Measurements from ENCODE around the gene TBKBP1.
A peak's percentile ranks its signal among the peaks of the same experiment; 100 is the strongest.

The TBKBP1 gene, protein sequence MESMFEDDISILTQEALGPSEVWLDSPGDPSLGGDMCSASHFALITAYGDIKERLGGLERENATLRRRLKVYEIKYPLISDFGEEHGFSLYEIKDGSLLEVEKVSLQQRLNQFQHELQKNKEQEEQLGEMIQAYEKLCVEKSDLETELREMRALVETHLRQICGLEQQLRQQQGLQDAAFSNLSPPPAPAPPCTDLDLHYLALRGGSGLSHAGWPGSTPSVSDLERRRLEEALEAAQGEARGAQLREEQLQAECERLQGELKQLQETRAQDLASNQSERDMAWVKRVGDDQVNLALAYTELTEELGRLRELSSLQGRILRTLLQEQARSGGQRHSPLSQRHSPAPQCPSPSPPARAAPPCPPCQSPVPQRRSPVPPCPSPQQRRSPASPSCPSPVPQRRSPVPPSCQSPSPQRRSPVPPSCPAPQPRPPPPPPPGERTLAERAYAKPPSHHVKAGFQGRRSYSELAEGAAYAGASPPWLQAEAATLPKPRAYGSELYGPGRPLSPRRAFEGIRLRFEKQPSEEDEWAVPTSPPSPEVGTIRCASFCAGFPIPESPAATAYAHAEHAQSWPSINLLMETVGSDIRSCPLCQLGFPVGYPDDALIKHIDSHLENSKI

DNA sequence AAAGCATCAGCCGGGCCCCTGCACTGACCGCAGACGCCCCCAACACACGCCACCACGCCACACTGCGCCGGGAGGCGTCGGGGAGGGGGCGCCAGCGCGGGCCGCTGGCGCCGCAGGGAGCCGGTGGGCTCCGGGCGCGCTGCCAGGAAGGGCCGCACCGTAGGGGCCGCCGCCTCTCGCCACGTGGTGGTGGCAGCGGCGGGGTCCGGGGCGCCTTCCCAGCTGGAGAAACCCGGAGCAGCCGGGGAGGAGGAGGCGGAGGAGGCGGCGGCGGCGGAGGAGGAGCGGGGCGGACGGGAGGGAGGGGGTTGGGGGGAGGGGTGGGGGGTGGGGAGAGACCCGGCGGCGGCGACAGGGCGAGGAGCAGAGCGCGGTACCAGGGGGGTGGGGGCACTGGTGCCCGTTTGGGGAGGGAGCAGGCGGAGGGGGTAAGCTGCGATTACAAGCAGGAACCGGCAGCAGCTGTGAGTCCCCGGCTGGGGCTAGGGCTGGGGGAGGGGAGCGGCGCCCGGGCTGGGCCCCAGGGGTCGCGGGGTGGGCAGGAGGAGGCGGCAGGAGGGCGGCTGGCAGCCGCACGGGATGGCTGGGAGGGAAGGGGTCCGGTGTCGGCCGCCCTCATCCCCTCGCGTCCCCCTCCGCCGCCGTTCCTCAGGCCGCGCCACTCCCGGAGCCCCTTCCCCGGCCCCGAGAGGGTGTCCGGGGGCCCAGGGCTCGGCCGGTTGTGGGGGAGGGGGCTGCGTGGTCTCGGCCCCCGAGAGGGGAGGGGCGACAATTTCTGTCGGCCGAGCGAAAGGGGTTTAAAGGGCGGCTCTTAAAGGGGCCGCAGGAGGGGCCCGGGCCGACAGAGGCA, at the start of gene TBKBP1:
Gene TBKBP1, plus strand, starts transcription at position 431 of the 850 bp plus-strand sequence. CDS start 1,952 bp downstream, outside the sequence.
- DNase-seq, result peak; percentile 76

- DNase-seq, result no peak
Measured at GRCh38 chr17:47644324-47644723, 49.6 kb upstream of the TBKBP1 start.

GRCh38 chr17:47649153-47649971, 44.6 kb upstream of the TBKBP1 start, which contains the start of gene KPNB1:
Gene KPNB1 (plus strand): TSS chr17:47649919. CDS start chr17:47650245, 326 bp downstream.
- DNase-seq, result peak; percentile 100

DNA sequence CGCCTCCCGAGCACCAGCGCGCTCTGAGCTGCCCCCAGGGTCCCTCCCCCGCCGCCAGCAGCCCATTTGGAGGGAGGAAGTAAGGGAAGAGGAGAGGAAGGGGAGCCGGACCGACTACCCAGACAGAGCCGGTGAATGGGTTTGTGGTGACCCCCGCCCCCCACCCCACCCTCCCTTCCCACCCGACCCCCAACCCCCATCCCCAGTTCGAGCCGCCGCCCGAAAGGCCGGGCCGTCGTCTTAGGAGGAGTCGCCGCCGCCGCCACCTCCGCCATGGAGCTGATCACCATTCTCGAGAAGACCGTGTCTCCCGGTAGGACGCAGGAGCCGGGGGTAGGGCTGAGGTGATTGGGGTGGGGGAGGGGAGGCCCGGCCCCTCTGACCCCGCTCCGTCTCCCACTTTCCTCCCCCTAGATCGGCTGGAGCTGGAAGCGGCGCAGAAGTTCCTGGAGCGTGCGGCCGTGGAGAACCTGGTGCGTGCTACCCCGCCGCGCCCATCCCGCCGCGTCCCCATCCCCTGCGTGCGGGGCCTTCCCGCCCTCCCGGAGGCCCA, 43.9 kb upstream of the TBKBP1 start:
- no peak for DNase-seq

DNA sequence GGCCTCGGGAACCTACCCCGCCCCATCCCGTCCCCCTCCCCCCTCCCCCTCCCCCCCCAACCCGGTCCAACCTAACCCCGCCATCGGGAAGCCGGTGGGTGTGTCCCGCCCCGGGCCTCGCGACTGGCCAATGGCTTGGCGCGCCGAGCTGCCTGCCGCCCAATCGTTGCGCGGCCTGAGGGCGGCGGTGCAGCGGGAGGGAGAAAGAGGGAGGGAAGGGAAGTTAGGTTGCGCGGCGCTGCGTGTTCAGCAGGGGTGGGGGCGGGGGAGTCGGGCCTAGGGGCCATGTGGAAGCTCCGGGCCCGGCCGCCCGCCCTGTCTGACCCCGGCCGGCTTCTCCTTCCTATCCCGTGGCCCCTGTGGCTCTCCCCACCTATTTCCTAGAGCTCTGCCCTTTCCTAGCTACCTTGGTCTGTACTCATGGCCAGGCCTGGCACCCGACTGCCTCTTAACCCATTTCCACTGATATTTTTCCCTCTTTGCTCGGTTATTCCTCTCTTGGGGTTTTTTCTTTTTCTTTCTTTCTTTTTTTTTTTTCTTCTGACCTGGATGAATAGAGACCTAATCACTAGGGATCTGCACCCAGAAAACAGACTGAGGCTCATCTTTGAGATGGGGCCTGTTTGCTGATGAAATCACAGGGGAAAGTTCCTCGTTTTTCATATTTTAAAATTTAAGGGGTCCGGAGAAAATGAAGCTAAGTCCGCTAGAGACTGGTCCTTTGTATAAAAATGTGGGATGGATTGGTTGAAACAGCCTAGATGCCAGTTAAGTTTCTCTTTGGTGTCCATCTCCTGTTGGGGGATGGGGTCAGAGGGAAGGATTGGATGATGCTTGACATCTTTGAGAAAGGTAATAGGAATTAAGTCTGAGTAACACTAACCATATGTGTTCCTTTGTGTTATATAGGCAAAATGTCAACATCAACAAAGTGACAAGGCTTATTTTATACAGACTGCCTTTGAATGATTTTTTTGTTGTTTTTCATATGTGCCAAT, 43.1 kb upstream of the TBKBP1 start:
- DNase-seq, result peak; percentile 97

GRCh38 chr17:47651704-47652103, 42.3 kb upstream of the TBKBP1 start:
- no peak for DNase-seq

DNA sequence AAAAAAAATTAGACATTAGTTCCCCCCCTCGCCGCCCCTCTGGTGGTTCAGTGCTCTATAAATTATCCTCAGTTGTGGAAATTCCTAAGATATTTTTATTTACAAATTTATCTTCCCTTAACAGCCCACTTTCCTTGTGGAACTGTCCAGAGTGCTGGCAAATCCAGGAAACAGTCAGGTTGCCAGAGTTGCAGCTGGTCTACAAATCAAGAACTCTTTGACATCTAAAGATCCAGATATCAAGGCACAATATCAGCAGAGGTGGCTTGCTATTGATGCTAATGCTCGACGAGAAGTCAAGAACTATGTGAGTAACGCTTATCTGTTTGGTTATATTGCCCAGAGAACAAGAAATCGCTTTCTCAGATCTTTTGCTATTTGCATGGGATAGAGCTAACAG, 41.4 kb upstream of the TBKBP1 start:
- DNase-seq, result no peak

DNA sequence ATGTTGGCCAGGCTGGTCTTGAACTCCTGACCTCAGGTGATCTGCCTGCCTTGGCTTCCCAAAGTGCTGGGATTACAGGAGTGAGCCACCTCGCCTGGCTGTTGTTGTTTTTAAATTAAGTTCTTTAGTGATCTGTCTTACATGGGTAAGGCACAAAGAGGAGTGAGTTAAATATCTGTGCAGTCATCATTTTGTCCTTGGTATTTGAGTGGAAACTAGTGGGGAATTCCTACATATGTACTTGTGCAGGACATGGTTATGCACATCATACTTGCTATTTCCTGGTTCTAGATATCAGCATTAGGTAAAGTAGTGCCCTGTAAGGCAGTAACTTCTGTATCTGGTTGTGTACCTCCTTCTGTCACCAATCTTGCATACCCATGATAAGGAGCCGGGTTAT, 40.5 kb upstream of the TBKBP1 start:
- no peak for DNase-seq

GRCh38 chr17:47654991-47655390, 39.0 kb upstream of the TBKBP1 start:
- no peak for DNase-seq

- no peak for DNase-seq
Measured at GRCh38 chr17:47660064-47660492, 33.9 kb upstream of the TBKBP1 start.

GRCh38 chr17:47663912-47664623, 29.9 kb upstream of the TBKBP1 start:
- peak; percentile 29 for DNase-seq

DNA sequence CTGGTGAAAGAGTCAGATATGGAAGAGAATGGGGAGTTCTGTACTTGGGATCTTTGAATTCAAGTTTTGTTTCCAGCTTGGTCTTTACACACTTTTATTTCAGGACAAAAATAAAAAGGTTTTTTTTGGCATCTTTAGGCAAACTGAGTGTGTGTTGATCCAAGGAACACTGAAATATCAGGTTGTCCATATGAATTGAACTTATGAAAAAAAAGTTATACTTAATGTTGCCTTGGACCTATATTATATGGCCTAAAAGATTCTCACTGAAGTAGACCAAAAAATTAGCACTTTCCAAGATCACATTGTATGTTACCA, 29.4 kb upstream of the TBKBP1 start:
- no peak for DNase-seq

DNA sequence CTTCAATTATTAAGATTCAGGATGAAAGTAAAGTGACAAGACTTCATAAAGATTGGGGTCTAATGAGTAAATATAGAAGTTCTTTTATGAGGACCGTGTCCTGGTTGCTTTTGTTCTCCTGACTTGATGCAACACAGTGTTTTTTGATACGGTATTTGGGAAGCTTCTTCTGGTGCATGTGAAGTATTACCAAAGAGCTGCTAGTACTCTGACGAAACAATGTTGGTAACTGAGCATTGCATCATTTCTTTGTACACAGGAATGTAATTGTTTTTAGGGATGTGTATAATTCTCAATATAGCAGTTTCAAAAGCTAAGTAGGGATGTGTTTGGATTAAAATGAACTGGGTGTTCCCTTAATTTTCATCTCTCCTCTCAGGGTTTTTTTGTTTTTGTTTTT, 28.3 kb upstream of the TBKBP1 start:
- DNase-seq, result no peak

- no peak for DNase-seq
Measured at GRCh38 chr17:47669081-47669480, 24.9 kb upstream of the TBKBP1 start.

- DNase-seq, result peak; percentile 17
Measured at GRCh38 chr17:47670064-47670463, 23.9 kb upstream of the TBKBP1 start.

DNA sequence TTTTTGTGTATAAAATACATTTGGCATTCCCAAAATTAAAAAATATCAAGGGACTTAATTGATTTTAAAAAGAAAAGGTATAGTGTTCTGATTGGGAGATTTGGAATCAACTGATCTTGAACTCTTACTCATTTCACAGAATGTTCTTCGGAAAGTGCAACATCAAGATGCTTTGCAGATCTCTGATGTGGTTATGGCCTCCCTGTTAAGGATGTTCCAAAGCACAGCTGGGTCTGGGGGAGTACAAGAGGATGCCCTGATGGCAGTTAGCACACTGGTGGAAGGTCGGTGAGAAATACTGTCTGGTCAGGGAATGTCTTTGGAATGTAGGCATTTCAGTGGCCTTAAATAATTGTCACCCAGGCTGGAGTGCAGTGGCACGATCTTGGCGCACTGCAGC, 19.5 kb upstream of the TBKBP1 start:
- DNase-seq, result no peak

- no peak for DNase-seq
Measured at GRCh38 chr17:47675380-47676198, 18.4 kb upstream of the TBKBP1 start.

GRCh38 chr17:47676199-47676472, 17.8 kb upstream of the TBKBP1 start:
- DNase-seq, result no peak

DNA sequence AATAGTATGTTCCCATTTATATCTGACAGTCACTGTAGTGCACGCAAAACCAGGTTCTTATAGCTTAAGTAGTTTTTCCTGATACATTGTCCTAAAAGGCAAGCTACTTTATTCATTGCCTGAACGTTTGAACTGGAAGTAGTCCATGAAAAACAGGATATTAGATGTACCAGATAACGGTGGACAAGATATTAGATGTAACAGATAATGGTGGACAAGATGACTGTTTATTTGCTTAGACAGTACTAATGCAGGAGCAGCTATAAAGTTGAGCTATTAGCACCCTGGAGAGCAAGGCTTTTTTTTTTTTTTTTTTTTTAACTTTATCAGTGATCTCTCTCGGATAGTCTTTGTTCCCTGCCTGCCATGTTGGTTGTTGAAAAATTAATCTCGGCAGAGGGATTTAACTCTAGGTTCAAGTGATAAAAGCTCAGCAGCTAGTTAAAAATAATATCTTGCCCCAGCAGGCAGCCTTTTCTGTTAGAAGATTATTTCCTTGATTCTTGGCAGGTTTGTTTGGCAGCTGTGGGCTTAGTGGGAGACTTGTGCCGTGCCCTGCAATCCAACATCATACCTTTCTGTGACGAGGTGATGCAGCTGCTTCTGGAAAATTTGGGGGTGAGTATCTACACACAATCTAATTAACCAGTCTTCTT, 17.3 kb upstream of the TBKBP1 start:
- no peak for DNase-seq

Data from GDM1 (cell line).